HG03571 (cell line): ENCODE data around the gene TAS2R10.

Source experiments
- ATAC-seq: cut with Tn5 transposase; IDR thresholded peaks from one replicate; pipeline ENCODE4 v1.9.1; 2021; ENCODE audit not compliant: unreplicated experiment

Gene TAS2R10

GRCh38 chr12:10783252-10783651 is 42.9 kb downstream of the TAS2R10 start:
- ATAC-seq: no peak

DNA sequence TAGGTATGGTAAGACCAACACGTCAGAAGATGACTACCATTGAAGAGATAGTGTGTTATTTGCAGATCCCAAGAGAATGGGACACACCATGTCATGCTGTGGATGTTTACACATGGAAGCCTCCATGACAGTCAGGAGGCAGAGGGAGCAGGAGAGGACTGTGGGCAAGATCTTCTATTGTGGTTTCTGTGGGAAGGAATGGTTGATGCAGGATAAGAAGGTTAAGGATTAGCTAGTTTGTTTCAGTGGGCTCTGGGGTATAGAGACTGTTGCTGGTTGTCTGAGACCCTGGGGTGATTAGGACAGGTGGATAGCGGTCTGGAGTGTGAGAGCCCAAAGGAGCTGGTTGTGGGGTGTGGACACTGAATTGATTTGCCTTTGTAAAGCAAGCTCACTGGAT is 47.1 kb downstream of the TAS2R10 start:
- no peak for ATAC-seq
